HEK293T (cell line): ENCODE measurements around the gene ACOT7.

Source experiments
- BHLHE40 ChIP-seq: fragments of 450-650 bp; IDR thresholded peaks from 2 replicates; pipeline ENCODE4 v1.6.1; 2016; ENCODE audit warnings: mild to moderate bottlenecking, moderate library complexity, borderline replicate concordance
- CTBP1 ChIP-seq: fragments of 450-650 bp; IDR thresholded peaks from 2 replicates; pipeline ENCODE4 v1.6.1; 2016; ENCODE audit warnings: borderline replicate concordance
- FOXA1 ChIP-seq: fragments of 450-650 bp; IDR thresholded peaks from 2 replicates; pipeline ENCODE4 v1.6.1; 2016; ENCODE audit warnings: mild to moderate bottlenecking
- FOXK2 ChIP-seq: fragments of 450-650 bp; IDR thresholded peaks from 2 replicates; pipeline ENCODE4 v1.6.1; 2016; ENCODE audit warnings: mild to moderate bottlenecking
- FOXM1 ChIP-seq: fragments of 450-650 bp; IDR thresholded peaks from 2 replicates; pipeline ENCODE4 v1.6.1; 2017; ENCODE audit warnings: mild to moderate bottlenecking, borderline replicate concordance
- L3MBTL2 ChIP-seq: fragments of 450-650 bp; conservative IDR thresholded peaks from 2 replicates; pipeline ENCODE4 v1.6.1; 2016; ENCODE audit warnings: mild to moderate bottlenecking
- NFRKB ChIP-seq: fragments of 450-650 bp; IDR thresholded peaks from 2 replicates; pipeline ENCODE4 v1.6.1; 2016; ENCODE audit warnings: mild to moderate bottlenecking, moderate library complexity
- SP1 ChIP-seq: fragments of 450-650 bp; IDR thresholded peaks from 2 replicates; pipeline ENCODE4 v1.6.1; 2017
- SUZ12 ChIP-seq: fragments of 450-650 bp; IDR thresholded peaks from 2 replicates; pipeline ENCODE4 v1.6.1; 2016; ENCODE audit warnings: mild to moderate bottlenecking
- ZNF384 ChIP-seq: fragments of 450-650 bp; IDR thresholded peaks from 2 replicates; pipeline ENCODE4 v1.6.1; 2016
- TF ChIP-seq, protein P1 (sequence below): fragments of 450-650 bp; IDR thresholded peaks from 2 replicates; pipeline ENCODE4 v1.6.1; 2016

DNA sequence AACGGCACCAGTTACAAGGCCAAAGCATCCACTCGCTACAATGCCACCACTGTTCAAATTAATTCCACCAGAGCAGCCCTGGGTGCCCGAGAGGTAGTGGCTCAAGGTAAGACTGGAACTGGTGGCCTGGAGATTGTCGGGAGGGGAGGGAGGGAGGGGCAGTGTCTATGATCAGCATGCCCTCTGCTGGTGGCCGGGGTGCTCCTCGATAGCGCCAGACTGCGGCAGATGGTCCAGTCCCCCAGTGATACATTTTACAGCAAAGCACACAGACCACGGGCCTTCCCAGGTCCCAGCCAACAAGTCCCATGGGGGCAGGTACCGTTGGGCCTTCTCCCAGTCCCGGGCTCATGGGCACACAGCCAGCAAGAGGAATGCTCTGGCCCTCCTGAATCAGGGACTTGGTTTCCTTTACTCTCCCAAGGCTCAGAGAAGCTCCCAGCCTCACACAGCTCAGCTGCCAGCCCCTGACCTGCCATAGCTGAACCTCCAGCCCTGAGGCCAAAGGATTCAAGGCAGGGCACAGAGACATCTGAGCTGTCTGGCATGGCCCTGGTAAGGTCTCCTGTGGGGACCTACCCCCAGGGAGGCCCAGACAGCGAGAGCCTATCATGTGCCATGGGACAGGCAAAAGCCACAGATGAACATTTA lies 15.3 kb downstream of the ACOT7 start:
- TF ChIP-seq FOXA1, result no peak
- TF ChIP-seq SUZ12, result no peak
- no peak for TF ChIP-seq ZNF384
- TF ChIP-seq SP1, result no peak
- TF ChIP-seq FOXM1, result no peak
- TF ChIP-seq CTBP1, result no peak
- TF ChIP-seq NFRKB, result no peak
- TF ChIP-seq L3MBTL2, result no peak
- TF ChIP-seq BHLHE40, result no peak
- no peak for TF ChIP-seq FOXK2
- TF ChIP-seq, protein P1, sequence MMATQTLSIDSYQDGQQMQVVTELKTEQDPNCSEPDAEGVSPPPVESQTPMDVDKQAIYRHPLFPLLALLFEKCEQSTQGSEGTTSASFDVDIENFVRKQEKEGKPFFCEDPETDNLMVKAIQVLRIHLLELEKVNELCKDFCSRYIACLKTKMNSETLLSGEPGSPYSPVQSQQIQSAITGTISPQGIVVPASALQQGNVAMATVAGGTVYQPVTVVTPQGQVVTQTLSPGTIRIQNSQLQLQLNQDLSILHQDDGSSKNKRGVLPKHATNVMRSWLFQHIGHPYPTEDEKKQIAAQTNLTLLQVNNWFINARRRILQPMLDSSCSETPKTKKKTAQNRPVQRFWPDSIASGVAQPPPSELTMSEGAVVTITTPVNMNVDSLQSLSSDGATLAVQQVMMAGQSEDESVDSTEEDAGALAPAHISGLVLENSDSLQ, result no peak
